GM18511 (cell line): ENCODE measurements around the gene MAN1C1.
"Not testable (repeated sequence)": the region's sequence is repeated elsewhere in the genome, so short reads cannot be mapped to it uniquely, and the experiment has no call there.

Source experiments
- ATAC-seq: cut with Tn5 transposase; IDR thresholded peaks from one replicate; pipeline ENCODE4 v1.9.1; 2021; ENCODE audit warnings: mild to moderate bottlenecking, moderate library complexity; ENCODE audit not compliant: unreplicated experiment

Gene MAN1C1

GRCh38 chr1:25653558-25653957 is 37.0 kb downstream of the MAN1C1 start:
- ATAC-seq, result no peak

- ATAC-seq, result no peak
Observed at GRCh38 chr1:25654109-25654660, 37.6 kb downstream of the MAN1C1 start.

DNA sequence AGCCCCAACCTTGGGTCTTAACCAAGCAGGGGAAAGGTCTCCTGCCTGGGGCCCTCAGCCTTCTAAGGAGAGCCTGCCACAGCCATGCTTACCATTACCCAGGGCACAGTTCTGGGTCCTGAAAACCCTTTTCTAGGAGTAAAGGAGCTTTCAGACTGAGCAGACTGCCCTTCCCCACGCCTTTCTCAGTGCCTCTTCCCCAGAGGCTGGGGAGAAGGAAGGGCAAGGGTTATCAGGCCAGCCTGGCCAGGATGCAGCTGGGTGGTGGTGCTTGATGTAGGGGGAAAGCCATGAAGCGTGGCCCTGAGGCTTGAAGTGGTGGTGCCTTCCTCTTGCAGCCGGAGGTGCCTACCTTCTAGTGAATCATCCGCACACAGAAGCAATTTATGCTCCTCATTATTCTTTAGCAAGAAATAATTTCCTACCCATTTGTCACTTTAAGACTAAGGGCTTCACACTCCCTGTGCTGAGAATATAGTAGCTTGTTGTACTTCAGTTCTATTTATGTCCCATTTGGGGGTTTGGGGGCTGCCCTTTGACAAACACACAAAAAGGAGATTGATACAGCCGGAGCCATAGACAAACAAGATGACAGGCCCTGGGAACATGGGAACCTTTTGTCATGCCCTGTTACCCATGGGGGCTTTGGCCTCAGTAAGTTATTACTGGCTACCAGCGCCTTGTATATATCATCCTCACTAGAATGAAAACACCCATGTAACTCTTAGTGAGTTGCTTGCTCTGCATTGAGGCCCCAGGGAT is 40.7 kb downstream of the MAN1C1 start:
- ATAC-seq, result no peak

DNA sequence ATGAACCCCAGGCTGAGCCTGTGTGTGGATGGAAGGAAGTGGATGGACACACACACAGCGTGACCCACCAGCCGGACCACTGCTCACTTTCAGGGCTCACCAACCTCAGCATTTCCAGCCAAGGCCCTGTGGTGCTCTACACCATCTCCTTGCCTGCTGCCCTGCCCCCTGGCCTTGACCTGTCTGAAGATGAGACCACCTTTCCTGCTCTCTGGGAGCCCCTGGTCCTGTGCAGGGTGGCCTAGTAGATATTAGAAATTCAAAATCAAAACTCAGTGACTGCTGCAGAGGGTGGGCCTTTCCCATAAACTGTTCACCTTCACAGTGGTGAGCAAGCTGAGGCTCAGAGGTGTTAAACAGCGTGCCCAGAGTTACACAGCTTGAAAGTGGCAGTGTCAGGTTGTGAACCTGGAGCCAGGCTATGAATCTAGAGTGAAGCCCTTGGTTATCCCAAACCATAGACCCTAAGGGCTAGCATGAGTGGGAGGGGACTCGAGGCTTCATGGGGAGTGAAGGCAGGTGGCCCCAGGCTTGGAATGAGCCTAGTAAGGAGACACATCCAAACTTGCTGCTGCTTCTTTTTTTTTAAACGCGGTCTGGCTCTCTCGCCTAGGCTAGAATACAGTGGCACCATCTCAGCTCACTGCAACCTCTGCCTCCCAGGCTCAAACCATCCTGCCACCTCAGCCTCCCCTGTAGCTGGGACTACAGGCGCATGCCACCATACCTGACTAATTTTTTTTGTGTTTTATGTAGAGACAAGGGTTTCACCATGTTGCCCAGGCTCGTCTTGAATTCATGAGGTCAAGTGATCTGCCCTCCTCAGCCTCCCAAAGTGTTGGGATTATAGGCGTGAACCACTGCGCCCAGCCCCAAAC is 41.5 kb downstream of the MAN1C1 start:
- no peak for ATAC-seq

GRCh38 chr1:25658791-25659431 is 42.3 kb downstream of the MAN1C1 start:
- no peak for ATAC-seq

DNA sequence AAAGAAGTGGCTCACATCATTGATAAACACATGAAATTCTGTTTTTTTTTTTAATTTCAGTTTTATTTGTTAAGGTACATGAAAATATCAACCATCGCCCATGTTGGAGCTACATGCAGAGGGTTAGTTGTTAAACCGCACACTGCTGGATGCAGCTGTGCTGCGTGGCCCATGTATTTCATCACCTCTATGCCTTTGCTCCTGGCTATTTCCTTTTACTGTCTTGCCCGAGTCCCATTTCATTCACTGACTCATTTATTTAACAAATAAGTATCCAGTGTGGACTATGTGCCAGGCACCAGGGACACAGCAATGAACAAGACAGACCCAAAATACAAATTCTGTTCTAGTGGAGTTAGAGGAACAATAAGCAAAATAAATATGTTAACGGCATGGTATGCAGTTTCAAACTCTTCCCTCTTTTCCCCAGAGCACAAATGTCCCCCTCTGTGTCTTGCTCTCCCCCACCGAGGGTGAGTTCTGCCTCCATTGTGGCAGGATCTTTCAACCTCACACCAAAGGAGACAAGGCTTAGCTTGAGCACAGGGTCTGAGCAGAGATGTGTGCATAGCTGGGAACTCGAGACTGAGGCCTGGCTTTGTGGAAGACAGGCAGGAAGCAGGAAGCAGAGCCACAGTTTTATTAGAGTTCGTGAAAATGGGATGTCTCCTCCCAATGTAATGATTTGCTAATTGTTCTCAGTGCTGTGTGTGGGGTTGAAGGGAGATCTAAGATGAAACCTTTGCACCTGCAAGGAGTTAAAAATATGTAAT is 44.6 kb downstream of the MAN1C1 start:
- ATAC-seq, result no peak

GRCh38 chr1:25662061-25662460 is 45.5 kb downstream of the MAN1C1 start:
- no peak for ATAC-seq

GRCh38 chr1:25662959-25663358 is 46.4 kb downstream of the MAN1C1 start:
- ATAC-seq, result not testable (repeated sequence)

- no peak for ATAC-seq
Observed at GRCh38 chr1:25664357-25665199, 48.0 kb downstream of the MAN1C1 start.

DNA sequence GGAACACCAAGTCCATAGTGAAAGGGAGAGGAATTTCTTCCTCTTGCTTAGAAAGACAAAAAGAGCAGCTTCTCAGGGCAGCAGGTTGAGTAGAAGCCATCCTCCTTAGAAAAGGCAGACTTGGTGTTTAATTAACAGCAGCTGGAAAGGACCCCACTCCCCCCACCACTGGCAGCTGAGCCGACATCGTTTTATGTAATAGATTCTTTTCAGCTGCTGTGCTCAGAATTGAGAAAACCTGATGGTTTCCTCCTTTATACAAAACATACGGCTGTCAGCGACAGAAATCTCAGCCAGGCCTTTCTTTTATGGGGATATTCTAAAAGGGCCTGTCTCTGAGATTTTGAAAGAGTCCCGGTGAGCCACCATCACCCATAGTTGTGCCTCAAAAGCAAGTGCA is 49.9 kb downstream of the MAN1C1 start:
- ATAC-seq, result no peak

GRCh38 chr1:25668931-25669573 is 52.5 kb downstream of the MAN1C1 start:
- ATAC-seq, result no peak

DNA sequence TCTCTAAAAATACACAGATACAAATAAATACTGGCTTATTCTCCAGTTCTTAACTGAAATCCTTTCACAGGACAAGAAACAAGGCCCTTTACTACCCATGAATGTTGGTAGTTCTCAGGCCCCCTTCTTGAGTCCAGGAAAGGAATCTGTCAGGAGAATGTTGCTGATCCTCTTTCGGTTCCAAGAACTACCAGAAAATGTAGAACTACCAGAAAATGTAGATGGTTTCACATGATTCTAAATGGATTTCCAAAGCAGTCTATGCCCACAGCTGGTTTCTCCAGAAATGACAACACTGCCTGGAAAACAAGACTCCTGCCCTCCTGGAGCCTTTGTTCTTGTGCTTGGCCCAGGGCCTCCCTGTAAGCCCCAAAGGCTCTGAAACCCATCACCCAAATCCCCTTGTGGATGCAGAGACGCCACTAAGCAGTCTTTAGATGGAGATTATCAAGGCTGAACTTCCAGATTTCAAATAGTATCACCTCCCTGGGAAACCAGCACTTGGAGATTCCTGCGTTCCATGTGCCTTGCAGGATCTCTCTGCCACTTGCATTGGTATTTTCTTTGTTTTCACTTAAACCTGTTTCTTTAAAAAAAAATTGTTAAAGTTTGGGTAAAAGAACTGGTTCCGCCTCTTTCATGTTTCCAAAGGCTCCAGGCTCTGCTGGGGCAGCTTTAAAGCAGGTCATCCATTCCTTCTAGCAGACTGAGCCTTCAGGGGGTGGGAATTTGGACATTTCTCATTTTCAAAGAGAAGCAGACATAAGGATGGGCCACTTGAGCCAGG is 53.4 kb downstream of the MAN1C1 start:
- no peak for ATAC-seq

- ATAC-seq, result no peak
Observed at GRCh38 chr1:25671929-25672328, 55.3 kb downstream of the MAN1C1 start.

DNA sequence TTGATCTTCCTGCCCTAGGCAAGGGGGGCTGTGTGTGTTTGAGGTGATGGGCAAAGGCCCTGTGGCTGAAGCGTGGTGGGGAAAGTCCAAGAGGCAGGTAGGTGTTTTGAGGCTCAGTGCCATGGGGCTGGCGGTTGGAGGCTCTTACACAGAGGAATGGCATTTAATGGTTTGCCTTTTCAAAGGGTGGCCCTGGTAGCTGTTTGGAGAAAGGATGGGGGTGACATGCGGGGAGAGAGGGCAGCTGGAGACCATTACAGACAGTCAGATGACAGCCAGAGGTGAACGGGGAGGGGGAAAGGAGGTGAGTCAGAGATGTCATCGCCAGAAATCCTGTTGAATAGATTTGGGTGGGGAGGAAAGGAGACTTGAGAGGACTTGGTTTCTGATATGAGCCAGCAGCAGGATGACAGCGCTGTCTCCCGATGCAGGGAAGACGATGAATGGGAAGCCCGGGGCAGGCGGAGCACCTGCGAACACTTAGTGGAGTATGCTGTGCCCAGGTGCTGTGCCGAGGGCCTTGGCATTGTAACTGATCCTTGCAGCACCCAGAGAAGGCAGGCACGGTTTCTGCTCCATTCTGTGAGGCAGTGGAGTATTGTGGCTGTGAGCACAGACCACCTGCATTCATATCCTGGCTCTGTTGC is 56.3 kb downstream of the MAN1C1 start:
- ATAC-seq, result no peak

DNA sequence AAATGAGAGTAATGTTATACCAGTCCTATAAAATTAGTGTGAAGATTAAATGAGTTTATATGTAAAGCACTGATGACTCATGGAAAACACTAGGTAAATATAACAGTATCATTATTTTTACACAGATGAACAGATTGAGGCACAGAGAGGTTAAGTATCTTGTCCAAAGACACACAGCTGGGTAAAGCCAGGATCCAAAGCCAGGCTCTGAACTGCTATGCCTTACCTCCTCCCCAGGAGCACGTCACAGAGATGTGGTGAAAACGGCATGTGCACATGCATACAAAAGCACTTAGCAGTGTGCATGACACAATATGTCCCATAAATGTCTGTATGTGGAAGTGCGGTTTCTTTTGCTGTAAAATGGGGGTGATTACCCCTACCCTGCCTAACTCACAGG is 56.9 kb downstream of the MAN1C1 start:
- no peak for ATAC-seq

GRCh38 chr1:25673962-25674806 is 57.6 kb downstream of the MAN1C1 start:
- no peak for ATAC-seq

GRCh38 chr1:25674807-25675084 is 58.2 kb downstream of the MAN1C1 start:
- no peak for ATAC-seq
